Measurements from ENCODE around the gene ADGRL3. TPM values are rescaled to one million over a fixed set of nuclear protein-coding genes. Genes with fewer than 3 reads are reported as not detected.

The ADGRL3 gene
- total RNA-seq, 1 donor from 2014 or later = 31.3 TPM

DNA sequence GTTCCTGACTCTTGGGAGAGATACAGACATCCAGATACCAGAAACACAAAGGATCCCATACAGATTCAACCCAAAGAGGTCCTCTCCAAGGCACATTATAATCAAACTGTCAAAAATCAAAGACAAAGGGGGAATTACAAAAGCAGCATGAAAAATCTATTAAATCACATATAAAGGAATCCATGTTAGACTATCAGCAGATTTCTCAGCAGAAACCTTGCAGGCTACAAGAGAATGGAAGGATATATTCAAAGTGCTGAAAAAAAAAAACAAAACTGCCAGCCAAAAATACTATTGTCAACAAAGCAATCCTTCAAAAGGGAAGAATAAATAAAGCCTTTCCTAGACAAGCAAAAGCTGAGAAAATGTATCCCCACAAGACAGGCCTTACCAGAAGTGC is 14.8 kb upstream of the ADGRL3 start:
- DNase-seq (ENCODE audit: low read depth) (no peak), FAIRE-seq (no peak)
- Histone ChIP-seq H3K9ac (ENCODE audit: low read length) (no peak overlapping the region), H3K79me2 (ENCODE audit: insufficient read depth, low read length) (no peaks in the 10 kb centered on the region), H3K4me2 (ENCODE audit: low read length) (no peak overlapping the region), H3K9me3 (ENCODE audit: insufficient read depth, low read depth, low read length) (peaks cover 4% of the 10 kb centered on the region), H3K36me3 (ENCODE audit: insufficient read depth, low read length) (no peaks in the 10 kb centered on the region), H3K27me3 (ENCODE audit: insufficient read depth, low read length) (no peaks in the 10 kb centered on the region), H3K4me1 (ENCODE audit: insufficient read depth, low read length) (no peaks in the 10 kb centered on the region), H2AFZ (ENCODE audit: low read depth, low read length) (no peak overlapping the region), H3K27ac (ENCODE audit: low read depth, low read length) (no peak overlapping the region), H4K20me1 (ENCODE audit: insufficient read depth, low read length) (no peaks in the 10 kb centered on the region), H3K4me3 (ENCODE audit: insufficient read depth, low read depth, low read length) (no peak overlapping the region)
- H3K36me3 Mint-ChIP-seq (ENCODE audit: low read depth, unreplicated experiment) = no peaks in the 10 kb centered on the region
- H3K4me3 Mint-ChIP-seq (ENCODE audit: unreplicated experiment) = no peak overlapping the region
- H3K9me3 Mint-ChIP-seq (ENCODE audit: unreplicated experiment) = peaks cover under 1% of the 10 kb centered on the region
- no peaks in the 10 kb centered on the region for H3K27me3 Mint-ChIP-seq (ENCODE audit: low read depth, unreplicated experiment)
- H3K27ac Mint-ChIP-seq (ENCODE audit: unreplicated experiment) = no peak overlapping the region
- TF ChIP-seq EZH2 (IDR thresholded peaks at IDR 0.05; ENCODE audit: insufficient read depth, low read length) = no peak
- TF ChIP-seq, protein P1, sequence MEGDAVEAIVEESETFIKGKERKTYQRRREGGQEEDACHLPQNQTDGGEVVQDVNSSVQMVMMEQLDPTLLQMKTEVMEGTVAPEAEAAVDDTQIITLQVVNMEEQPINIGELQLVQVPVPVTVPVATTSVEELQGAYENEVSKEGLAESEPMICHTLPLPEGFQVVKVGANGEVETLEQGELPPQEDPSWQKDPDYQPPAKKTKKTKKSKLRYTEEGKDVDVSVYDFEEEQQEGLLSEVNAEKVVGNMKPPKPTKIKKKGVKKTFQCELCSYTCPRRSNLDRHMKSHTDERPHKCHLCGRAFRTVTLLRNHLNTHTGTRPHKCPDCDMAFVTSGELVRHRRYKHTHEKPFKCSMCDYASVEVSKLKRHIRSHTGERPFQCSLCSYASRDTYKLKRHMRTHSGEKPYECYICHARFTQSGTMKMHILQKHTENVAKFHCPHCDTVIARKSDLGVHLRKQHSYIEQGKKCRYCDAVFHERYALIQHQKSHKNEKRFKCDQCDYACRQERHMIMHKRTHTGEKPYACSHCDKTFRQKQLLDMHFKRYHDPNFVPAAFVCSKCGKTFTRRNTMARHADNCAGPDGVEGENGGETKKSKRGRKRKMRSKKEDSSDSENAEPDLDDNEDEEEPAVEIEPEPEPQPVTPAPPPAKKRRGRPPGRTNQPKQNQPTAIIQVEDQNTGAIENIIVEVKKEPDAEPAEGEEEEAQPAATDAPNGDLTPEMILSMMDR (IDR thresholded peaks at IDR 0.05; ENCODE audit: insufficient read depth, low read depth, low read length) = no peak
- H3K4me1 Mint-ChIP-seq (ENCODE audit: low read depth, unreplicated experiment) = peaks cover 3% of the 10 kb centered on the region

DNA sequence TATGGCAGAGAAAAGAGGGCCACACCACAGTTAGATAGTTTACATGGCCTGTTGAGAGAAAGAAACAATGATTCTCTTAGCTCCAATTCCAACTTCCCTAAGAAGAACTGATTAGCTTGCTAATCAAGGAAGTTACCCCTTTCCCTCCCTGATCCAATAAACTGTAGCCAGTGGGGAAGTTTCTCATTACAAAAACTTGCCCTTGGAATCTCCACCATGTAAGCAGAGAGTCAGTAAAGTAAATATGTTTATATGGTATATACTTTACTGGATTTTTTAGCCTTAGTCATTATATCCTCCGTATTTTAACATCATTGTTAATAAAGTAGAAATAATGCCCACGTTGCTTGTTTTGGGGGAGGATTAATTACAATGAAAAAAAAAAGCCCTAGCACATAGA is 7.7 kb upstream of the ADGRL3 start:
- peaks cover 2% of the 10 kb centered on the region for H3K9me3 Mint-ChIP-seq (ENCODE audit: unreplicated experiment)
- H3K36me3 Mint-ChIP-seq (ENCODE audit: low read depth, unreplicated experiment) = no peaks in the 10 kb centered on the region
- H3K4me3 ChIP-seq (ENCODE audit: insufficient read depth, low read depth, low read length) = no peak overlapping the region
- FAIRE-seq = no peak
- no peak overlapping the region for H2AFZ ChIP-seq (ENCODE audit: low read depth, low read length)
- peaks cover 3% of the 10 kb centered on the region for H3K4me1 Mint-ChIP-seq (ENCODE audit: low read depth, unreplicated experiment)
- H3K4me1 ChIP-seq (ENCODE audit: insufficient read depth, low read length) = no peaks in the 10 kb centered on the region
- peaks cover 3% of the 10 kb centered on the region for H3K27me3 Mint-ChIP-seq (ENCODE audit: low read depth, unreplicated experiment)
- H4K20me1 ChIP-seq (ENCODE audit: insufficient read depth, low read length) = no peaks in the 10 kb centered on the region
- DNase-seq (ENCODE audit: low read depth) = no peak
- H3K27me3 ChIP-seq (ENCODE audit: insufficient read depth, low read length) = no peaks in the 10 kb centered on the region
- no peak overlapping the region for H3K9ac ChIP-seq (ENCODE audit: low read length)
- H3K79me2 ChIP-seq (ENCODE audit: insufficient read depth, low read length) = no peaks in the 10 kb centered on the region
- no peak for TF ChIP-seq EZH2 (IDR thresholded peaks at IDR 0.05; ENCODE audit: insufficient read depth, low read length)
- TF ChIP-seq, protein P1 (IDR thresholded peaks at IDR 0.05; ENCODE audit: insufficient read depth, low read depth, low read length) = no peak
- no peak overlapping the region for H3K4me2 ChIP-seq (ENCODE audit: low read length)
- no peaks in the 10 kb centered on the region for H3K9me3 ChIP-seq (ENCODE audit: insufficient read depth, low read depth, low read length)
- H3K36me3 ChIP-seq (ENCODE audit: insufficient read depth, low read length) = no peaks in the 10 kb centered on the region
- no peak overlapping the region for H3K27ac Mint-ChIP-seq (ENCODE audit: unreplicated experiment)
- H3K4me3 Mint-ChIP-seq (ENCODE audit: unreplicated experiment) = no peak overlapping the region
- H3K27ac ChIP-seq (ENCODE audit: low read depth, low read length) = no peak overlapping the region

DNA sequence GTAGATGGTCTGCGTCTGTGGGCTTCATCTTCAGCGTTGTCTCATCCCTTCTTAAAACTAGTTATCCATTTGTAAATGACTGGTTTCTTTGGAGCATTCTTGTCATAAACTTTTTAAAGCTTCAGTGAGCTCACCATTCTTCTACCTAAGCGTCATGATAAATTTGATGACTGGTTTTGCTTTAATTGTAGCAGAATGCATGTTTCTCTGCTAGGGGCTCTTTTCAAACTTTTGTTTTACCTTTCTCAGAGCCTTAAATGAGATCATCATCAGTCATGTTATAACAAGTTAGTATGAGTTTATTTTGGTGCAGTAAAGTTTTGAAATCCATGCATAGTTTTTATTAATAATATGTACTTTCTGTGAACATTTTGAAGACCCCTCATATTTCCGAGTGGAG is 6.3 kb upstream of the ADGRL3 start:
- H3K36me3 ChIP-seq (ENCODE audit: insufficient read depth, low read length) = no peaks in the 10 kb centered on the region
- no peak overlapping the region for H3K4me2 ChIP-seq (ENCODE audit: low read length)
- no peaks in the 10 kb centered on the region for H3K36me3 Mint-ChIP-seq (ENCODE audit: low read depth, unreplicated experiment)
- H3K4me3 Mint-ChIP-seq (ENCODE audit: unreplicated experiment) = no peak overlapping the region
- no peaks in the 10 kb centered on the region for H3K79me2 ChIP-seq (ENCODE audit: insufficient read depth, low read length)
- peaks cover 3% of the 10 kb centered on the region for H3K27me3 Mint-ChIP-seq (ENCODE audit: low read depth, unreplicated experiment)
- H3K27me3 ChIP-seq (ENCODE audit: insufficient read depth, low read length) = no peaks in the 10 kb centered on the region
- H3K4me1 ChIP-seq (ENCODE audit: insufficient read depth, low read length) = no peaks in the 10 kb centered on the region
- peaks cover 3% of the 10 kb centered on the region for H3K4me1 Mint-ChIP-seq (ENCODE audit: low read depth, unreplicated experiment)
- no peaks in the 10 kb centered on the region for H3K9me3 ChIP-seq (ENCODE audit: insufficient read depth, low read depth, low read length)
- FAIRE-seq = no peak
- TF ChIP-seq, protein P1 (IDR thresholded peaks at IDR 0.05; ENCODE audit: insufficient read depth, low read depth, low read length) = no peak
- no peak for TF ChIP-seq EZH2 (IDR thresholded peaks at IDR 0.05; ENCODE audit: insufficient read depth, low read length)
- no peak for DNase-seq (ENCODE audit: low read depth)
- H3K9ac ChIP-seq (ENCODE audit: low read length) = no peak overlapping the region
- H3K9me3 Mint-ChIP-seq (ENCODE audit: unreplicated experiment) = peaks cover 2% of the 10 kb centered on the region
- H3K27ac ChIP-seq (ENCODE audit: low read depth, low read length) = no peak overlapping the region
- no peak overlapping the region for H3K4me3 ChIP-seq (ENCODE audit: insufficient read depth, low read depth, low read length)
- no peak overlapping the region for H3K27ac Mint-ChIP-seq (ENCODE audit: unreplicated experiment)
- no peaks in the 10 kb centered on the region for H4K20me1 ChIP-seq (ENCODE audit: insufficient read depth, low read length)
- H2AFZ ChIP-seq (ENCODE audit: low read depth, low read length) = no peak overlapping the region
